ENCODE results near the gene TNRC6A. TPM values are rescaled to one million over a fixed set of nuclear protein-coding genes. Genes with fewer than 3 reads are reported as not detected.

TNRC6A gene
- total and polyA plus RNA-seq, 12 donors: 32.0 to 83.3 (median 54.0) TPM

DNA sequence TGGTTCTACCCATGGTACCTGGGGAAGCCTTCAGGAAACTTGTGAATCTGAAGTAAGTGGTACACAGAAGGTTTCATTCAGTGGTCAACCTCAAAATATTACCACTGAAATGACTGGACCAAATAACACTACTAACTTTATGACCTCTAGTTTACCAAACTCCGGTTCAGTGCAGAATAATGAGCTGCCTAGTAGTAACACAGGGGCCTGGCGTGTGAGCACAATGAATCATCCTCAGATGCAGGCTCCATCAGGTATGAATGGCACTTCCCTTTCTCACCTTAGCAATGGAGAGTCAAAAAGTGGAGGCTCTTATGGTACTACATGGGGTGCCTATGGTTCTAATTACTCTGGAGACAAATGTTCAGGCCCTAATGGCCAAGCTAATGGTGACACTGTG, 60.4 kb downstream of the TNRC6A start:
- H3K36me3 ChIP-seq (replicated peaks in 1 of 2): peaks cover 0 to 78% of the 10 kb centered on the region in 2 donors

DNA sequence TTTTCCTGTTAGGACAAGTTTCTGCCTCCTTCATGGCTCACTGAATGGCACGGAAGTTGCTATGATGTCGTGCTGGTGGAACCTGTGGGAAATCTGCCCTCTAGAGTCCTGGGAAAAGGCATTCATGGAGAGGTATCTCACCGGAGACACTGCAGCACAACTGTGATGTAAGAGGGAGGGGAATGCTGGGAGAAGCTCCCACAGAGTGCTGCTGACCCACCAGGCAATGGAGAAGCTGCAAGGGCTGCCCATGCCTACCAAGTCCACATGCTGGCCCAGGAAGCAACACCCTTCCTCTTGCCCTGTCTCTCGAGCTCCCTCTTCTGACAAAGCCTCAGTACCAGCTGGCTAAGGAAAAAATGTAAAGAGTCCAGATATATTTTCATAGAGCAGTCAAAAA, 71.1 kb downstream of the TNRC6A start:
- Histone ChIP-seq H3K27me3 (no peaks in the 10 kb centered on the region), H3K4me3 (no peak overlapping the region), H3K9me3 (replicated peaks in 1 of 3) (no peaks in the 10 kb centered on the region), H3K36me3 (replicated peaks in 1 of 2) (peaks cover 0 to 94% of the 10 kb centered on the region in 2 donors), H3K27ac (no peak overlapping the region), H3K4me1 (replicated peaks in 1 of 2) (no peaks in the 10 kb centered on the region)
- no peak for DNase-seq
- intact Hi-C loops (cut with DNase I): loop anchor here in 1 of 2 donors (10.0 kb wide), 1 partner anchor 236 kb away; no protein-coding TSS in a partner anchor
- TF ChIP-seq POLR2A (IDR thresholded peaks at IDR 0.05): no peak
- no peak for TF ChIP-seq CTCF (IDR thresholded peaks at IDR 0.05)
- WGBS, 4 donors: 78 to 100% (median 86%) methylated on average over 4 of the region's 4 CpGs

More for the DNA sequence above, 60.4 kb downstream of the TNRC6A start:
- WGBS, 4 donors: 85 to 97% (median 96%) methylated on average over 2 of the region's 2 CpGs
- intact Hi-C loops (cut with DNase I): no loop called here
- no peak overlapping the region for H3K27ac ChIP-seq
- H3K4me3 ChIP-seq: no peak overlapping the region
- no peak for TF ChIP-seq POLR2A (IDR thresholded peaks at IDR 0.05)
- H3K27me3 ChIP-seq: no peaks in the 10 kb centered on the region
- H3K4me1 ChIP-seq (replicated peaks in 1 of 2): peaks cover 0 to 12% of the 10 kb centered on the region in 2 donors
- DNase-seq: no peak
- H3K9me3 ChIP-seq (replicated peaks in 1 of 3): no peaks in the 10 kb centered on the region

GRCh38 chr16:24801761-24802302, 72.4 kb downstream of the TNRC6A start:
- Histone ChIP-seq H3K9me3 (replicated peaks in 1 of 3) (no peaks in the 10 kb centered on the region), H3K4me3 (no peak overlapping the region), H3K4me1 (replicated peaks in 1 of 2) (no peaks in the 10 kb centered on the region), H3K27ac (no peak overlapping the region), H3K36me3 (replicated peaks in 1 of 2) (peaks cover 0 to 96% of the 10 kb centered on the region in 2 donors), H3K27me3 (no peaks in the 10 kb centered on the region)
- intact Hi-C loops (cut with DNase I): loop anchor here in 1 of 2 donors (10.0 kb wide), 1 partner anchor 237 kb away; no protein-coding TSS in a partner anchor
- TF ChIP-seq CTCF (IDR thresholded peaks at IDR 0.05): no peak
- TF ChIP-seq POLR2A (IDR thresholded peaks at IDR 0.05): no peak
- no peak for DNase-seq
- WGBS, 4 donors: 74 to 88% (median 86%) methylated on average over 3 of the region's 3 CpGs

DNA sequence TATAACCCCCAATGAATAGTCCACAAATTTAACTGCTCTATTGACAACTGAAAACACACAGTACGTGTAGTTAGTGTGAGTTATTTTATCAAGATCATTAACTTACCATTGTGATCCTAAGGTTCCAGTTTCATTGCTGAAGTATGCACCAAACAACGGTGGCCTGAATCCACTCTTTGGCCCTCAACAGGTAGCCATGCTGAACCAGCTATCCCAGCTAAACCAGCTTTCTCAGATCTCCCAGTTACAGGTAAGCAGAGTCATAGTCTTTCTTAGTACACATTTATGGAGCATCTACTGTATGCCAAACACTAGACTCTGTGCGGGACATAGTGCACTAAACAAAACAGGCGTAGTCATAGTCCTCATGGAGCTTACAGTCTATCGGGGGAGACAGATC, 76.0 kb downstream of the TNRC6A start:
- intact Hi-C loops (cut with DNase I): loop anchor here in 1 of 2 donors (10.0 kb wide), 1 partner anchor 241 kb away; no protein-coding TSS in a partner anchor
- H3K36me3 ChIP-seq (replicated peaks in 1 of 2): peaks cover 0 to 97% of the 10 kb centered on the region in 2 donors
- 92 to 94% (median 93%) methylated on average over 5 of the region's 5 CpGs for WGBS, 4 donors

More for the DNA sequence above, 76.0 kb downstream of the TNRC6A start:
- Histone ChIP-seq H3K4me3 (no peak overlapping the region), H3K27me3 (no peaks in the 10 kb centered on the region), H3K9me3 (replicated peaks in 1 of 3) (no peaks in the 10 kb centered on the region), H3K27ac (no peak overlapping the region), H3K4me1 (replicated peaks in 1 of 2) (no peaks in the 10 kb centered on the region)
- no peak for DNase-seq
- TF ChIP-seq CTCF (IDR thresholded peaks at IDR 0.05) (no peak), POLR2A (IDR thresholded peaks at IDR 0.05) (no peak)

Measured in adrenal gland (tissue), 12 donors.